DMS53 treated with DMSO at 0.1 percent for 48 hours (cell line): ENCODE data around the gene CACNA1H.
"Not testable (repeated sequence)": the region's sequence is repeated elsewhere in the genome, so short reads cannot be mapped to it uniquely, and the experiment has no call there.

Source experiments
- DNase-seq: peaks from one replicate; lab custom pipeline; 2025; ENCODE audit not compliant: unreplicated experiment; lab: John Stamatoyannopoulos, UW

Gene CACNA1H

DNA sequence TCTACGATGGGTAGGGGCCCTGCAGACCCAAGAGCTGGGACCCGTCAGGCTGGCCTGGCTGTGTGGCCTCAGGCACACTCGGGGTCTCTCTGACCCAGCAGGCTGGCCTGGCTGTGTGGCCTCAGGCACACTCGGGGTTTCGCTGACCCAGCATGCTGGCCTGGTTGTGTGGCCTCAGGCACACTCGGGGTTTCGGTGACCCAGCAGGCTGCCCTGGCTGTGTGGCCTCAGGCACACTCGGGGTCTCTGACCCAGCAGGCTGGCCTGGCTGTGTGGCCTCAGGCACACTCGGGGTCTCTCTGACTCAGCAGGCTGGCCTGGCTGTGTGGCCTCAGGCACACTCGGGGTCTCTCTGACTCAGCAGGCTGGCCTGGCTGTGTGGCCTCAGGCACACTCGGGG is 37.9 kb downstream of the CACNA1H start:
- DNase-seq, result not testable (repeated sequence)

DNA sequence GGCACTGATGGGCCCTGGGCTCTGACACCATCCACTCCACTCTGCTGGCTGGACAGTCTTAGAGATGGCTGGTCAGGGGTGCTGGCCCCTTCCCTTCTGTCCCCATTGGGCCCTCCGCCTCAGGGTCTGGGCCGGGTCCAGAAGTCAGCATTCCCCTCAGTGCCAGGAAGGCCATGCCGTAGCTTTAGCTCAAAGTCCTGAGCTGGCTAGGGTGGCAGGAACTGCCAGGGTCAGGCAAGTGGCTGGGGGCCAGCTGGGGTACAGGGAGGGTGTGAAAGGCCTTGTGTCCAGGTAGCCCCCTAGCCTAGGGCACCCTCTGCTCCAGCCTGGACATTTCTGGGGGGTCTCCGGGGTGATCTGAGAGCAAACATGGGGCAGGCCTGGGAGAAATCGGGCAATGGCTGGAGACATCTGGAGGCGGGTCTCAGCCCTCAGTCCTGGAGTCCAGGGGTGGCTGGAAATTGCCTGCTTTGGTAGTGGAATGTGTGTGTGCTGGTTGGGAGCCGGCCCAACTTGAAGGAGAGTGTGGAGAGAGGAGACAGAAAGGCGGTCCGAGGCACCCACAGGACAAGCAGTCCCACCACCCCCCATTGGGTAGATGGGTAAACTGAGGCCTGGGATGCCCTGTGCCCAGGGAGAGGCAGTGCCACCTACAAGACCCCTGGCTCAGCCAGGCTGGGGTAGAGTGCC is 39.6 kb downstream of the CACNA1H start:
- no peak for DNase-seq

DNA sequence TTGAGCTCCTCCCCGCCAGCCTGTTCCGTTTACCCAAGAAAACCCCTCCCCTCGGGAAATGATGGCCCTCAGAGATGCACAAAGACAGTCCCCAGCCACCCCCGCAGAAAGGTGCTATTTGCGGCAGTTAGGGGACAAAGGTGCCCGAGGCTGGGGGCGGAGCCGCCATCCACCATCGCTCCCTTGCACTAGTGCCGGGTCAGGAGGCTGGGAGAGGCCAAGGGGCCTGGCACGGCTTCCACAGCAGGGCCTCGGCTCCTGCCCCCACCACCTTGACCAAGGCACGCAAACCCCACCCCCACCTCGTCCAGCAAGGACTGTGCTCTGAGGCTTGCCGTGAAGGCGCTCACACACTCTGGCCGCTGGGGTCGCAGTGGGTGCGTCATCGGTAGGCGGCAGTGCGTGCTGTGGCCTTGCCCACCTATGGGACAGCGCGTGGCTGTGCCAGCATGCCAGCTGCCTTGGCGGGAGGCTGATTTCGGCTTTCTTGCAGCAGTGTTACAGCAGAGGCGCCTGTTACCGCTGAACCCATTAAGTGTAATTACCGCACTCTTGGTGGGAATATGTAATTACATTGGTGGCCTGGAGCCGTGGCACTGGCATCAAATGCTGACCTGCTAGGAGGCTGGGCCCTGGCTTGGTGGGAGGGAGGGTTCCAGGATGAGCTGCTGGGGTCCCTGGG is 40.4 kb downstream of the CACNA1H start:
- DNase-seq, result no peak

DNA sequence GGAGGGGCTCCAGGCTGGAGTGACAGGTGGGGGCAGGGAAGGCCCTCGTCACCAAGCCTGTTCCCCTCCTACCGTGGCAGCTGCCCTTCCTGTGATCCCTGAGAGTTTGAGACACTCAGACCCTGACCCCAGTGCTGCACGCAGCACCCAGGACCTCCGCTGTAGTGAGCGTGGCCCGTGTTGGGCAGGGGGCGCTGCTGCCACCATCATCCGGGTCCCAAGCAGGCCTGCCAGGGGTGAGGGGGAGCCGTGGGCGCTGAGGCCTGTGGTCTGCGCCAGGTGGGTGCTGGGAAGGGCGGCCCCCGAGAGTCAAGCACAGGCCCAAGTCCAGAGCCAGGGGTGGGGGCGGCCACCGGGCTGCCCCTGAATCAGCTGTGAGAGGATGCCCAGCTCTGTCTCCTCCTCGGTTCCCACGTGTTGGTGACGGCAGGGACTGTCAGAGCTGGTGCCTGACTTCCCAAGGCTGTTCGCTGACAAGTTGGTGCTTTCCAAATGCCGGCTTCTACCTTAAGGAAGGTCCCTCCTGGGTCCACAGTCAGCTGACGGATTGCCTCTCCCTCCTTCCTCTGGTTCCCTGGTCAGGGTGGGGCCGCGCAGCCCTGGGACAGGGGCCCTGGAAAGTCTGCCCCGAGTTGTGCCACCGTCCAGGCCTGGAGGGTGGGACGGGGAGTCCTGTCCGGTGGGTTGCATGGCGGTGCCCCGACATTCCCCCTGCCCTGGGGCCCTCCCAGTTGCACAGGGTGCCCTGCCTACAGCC is 41.1 kb downstream of the CACNA1H start:
- DNase-seq, result no peak

DNA sequence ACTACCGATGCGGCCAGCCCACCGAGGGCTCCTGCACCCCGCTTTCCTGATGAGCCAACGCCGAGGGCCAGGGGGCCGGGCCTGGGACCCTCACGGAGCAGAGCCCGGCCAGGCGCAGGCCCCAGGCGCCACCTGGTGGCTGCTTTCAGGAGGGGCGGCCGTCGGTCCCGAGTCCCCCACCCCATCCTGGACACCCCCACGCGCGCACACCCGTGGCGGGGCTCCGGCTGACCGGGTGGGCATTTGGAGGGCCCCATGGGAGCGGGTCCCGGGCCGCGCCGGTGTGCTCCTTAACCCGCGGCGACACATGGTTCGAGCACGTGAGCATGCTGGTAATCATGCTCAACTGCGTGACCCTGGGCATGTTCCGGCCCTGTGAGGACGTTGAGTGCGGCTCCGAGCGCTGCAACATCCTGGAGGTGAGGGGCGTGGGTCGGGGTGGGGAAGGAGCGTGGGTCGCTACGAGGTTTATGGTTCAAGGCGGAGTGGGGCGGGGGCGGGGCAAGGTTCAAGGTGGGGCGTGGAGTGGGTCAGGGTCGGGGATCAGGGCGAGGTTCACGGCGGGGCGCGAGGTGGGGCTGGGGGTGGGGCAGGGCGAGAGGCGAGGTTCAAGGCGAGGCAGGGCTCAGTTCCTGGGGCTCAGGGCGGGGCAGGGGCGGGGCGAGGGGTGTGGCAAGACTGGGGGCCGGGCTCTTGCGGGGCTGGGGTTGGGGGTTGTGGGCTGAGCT is 41.9 kb downstream of the CACNA1H start:
- no peak for DNase-seq

DNA sequence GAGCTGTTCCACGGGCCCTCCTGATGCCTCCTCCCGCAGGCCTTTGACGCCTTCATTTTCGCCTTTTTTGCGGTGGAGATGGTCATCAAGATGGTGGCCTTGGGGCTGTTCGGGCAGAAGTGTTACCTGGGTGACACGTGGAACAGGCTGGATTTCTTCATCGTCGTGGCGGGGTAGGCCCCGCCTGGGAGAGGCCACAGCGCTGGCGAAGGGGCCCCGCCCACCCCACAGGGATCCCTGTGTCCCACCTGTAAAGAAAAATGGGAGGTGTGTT is 42.4 kb downstream of the CACNA1H start:
- no peak for DNase-seq

DNA sequence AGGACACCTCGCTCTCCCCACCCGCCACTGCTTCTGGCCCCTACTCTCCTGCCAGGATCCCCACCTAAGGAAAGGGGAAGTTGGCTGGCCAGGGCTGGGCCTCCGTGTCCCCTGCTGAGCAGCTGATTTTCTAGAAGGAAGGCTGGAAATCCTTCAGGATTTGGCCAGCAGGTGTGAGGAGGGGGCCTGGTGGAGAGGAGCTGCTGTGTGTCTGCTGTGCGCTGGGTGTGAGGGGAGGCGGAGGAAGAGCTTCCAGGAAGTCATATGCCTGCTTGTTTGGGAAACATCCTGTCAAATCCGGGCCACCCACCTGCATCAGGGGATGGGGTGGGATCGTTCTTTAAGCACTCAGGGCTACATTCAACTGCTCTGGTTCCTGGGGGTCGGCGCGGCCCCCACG is 43.6 kb downstream of the CACNA1H start:
- no peak for DNase-seq

DNA sequence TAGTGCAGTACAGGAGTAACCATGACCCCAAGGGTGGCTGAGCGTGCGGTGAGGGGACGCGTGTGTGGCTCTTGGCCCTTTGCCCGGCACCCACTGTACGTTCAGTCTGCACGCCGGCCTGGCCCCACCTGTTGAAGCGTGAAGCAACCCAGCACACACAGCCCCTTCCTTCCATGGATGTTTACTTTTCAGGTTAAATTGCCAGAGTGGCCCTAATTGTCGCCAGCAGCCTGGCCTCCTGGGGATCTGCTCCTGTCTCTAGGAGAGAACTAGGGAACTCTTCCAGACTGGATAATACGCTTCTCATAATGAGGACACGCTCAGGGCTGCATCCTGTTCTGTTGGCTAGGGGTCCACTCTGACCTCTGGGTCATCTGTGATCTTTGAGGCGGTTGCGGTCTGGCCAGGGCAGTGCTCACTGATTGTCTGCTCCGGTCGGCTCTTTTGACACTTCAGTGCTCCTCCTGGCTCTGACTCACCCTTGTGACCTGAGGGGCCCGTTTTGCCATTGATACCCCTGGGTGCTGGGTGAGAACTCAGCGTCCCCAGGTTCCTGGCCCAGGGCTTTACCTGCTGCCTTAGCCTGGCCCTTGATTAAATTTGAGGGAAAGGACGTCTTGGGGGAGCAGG is 44.4 kb downstream of the CACNA1H start:
- DNase-seq, result no peak

DNA sequence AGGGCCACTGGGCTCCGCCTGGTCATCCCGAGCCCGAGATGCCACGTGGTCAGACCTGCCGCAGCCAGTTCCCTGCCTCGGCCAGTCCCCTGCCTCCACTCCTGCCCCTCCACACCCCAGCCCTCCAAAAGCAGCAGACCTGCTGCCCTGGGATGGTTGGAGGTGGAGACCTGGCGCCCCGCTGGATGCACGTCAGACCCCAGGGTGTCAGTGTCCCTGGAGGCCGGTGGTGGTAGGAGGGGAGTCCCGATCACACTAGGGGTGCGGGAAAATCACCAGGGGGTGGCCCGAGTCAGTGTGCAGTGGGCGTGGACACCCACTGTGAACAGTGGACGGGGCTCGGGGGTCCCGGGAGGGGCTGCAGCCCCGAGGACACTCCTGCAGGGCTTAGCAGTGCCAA is 45.3 kb downstream of the CACNA1H start:
- no peak for DNase-seq

DNA sequence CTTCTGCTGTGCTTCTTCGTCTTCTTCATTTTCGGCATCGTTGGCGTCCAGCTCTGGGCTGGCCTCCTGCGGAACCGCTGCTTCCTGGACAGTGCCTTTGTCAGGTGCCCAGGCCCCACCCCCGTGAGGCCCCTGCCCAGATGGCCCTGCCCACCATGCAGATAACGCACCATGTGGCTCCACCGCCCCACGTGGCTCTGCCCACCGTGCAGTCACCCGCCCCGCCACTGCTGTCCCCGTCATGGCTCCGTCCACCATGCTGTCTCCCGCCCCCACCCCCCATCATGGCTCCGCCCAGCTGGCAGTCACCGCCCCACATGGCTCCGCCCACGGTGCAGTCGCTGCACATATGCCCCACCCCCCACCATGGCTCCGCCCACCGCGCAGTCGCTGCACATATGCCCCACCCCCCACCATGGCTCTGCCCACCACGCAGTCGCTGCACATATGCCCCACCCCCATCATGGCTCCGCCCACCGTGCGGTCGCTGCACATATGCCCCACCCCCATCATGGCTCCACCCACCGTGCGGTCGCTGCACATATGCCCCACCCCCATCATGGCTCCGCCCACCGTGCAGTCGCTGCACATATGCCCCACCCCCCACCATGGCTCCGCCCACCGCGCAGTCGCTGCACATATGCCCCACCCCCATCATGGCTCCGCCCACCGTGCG is 45.9 kb downstream of the CACNA1H start:
- not testable (repeated sequence) for DNase-seq

DNA sequence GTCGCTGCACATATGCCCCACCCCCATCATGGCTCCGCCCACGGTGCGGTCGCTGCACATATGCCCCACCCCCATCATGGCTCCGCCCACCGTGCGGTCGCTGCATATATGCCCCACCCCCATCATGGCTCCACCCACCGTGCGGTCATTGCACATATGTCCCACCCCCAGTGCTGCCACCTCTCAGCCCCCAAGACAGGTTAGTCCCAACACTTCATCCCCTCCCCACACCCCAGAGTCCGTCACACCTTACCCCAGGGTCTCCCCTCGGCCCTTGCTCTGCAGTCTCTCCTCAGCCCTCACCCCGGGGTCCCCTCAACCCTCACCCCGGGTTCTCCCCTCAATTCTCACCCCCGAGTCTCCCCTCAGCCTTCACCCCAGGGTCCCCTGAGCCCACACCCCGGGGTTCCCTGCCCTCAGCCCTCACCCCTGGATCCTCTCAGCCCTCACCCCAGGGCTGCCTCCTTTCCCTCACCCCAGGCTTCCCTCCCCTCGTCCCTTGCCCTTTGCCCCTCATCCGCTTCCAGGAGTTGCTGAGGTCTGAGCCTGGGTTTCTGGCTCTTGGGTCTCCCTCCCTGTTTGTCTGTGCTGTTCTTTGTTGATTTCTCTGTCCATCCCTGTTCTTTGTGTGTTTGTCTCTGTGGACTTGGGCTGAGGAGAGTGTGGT is 46.6 kb downstream of the CACNA1H start:
- no peak for DNase-seq

DNA sequence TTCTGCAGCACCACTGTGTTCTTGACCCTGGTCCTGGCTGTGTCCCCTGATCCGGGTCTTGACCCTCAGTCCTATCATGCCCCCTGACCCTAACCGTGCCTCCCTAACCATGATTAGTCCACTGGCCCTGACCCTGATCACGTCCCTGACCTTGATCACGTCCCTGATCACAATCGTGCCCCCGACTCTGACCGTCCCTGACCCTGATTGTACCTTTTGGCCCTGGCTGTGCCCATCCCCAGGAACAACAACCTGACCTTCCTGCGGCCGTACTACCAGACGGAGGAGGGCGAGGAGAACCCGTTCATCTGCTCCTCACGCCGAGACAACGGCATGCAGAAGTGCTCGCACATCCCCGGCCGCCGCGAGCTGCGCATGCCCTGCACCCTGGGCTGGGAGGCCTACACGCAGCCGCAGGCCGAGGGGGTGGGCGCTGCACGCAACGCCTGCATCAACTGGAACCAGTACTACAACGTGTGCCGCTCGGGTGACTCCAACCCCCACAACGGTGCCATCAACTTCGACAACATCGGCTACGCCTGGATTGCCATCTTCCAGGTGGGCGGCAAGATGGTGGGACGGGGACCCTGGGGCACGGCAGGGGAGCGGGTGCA is 47.2 kb downstream of the CACNA1H start:
- no peak for DNase-seq

DNA sequence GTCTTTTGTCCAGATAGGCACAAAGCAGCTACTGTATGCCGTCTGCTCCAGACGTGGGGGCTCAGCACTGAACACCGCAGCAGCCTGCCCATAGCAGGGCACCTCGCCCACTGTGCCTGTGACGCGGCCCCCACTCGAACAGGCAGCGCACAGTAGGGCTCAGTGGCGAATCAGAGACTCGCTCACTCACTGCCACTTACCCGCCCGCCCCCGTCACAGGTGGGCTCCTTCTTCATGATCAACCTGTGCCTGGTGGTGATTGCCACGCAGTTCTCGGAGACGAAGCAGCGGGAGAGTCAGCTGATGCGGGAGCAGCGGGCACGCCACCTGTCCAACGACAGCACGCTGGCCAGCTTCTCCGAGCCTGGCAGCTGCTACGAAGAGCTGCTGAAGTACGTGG is 48.5 kb downstream of the CACNA1H start:
- no peak for DNase-seq

DNA sequence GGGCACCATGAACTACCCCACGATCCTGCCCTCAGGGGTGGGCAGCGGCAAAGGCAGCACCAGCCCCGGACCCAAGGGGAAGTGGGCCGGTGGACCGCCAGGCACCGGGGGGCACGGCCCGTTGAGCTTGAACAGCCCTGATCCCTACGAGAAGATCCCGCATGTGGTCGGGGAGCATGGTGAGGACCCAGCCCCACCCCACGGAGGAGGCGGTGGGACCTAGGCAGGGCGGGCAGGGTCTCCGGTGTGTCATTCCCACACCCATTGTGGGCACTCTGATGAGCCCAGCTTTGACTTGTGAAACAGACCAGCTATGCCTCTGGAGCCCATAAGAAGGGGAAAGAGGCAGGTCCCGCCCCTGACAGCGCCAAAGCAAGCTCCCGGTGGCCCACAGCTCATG is 49.4 kb downstream of the CACNA1H start:
- no peak for DNase-seq

DNA sequence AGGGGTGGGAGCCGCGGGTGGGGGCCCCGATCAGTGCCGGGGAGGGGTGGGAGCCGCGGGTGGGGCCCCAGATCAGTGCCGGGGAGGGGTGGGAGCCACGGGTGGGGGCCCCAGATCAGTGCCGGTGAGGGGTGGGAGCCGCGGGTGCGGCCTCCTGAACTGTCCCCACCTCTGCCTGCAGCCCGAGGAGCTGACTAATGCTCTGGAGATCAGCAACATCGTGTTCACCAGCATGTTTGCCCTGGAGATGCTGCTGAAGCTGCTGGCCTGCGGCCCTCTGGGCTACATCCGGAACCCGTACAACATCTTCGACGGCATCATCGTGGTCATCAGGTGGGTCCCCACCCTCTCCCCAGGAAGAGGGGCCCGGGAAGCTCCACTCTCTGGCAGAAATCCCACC is 52.0 kb downstream of the CACNA1H start:
- no peak for DNase-seq

DNA sequence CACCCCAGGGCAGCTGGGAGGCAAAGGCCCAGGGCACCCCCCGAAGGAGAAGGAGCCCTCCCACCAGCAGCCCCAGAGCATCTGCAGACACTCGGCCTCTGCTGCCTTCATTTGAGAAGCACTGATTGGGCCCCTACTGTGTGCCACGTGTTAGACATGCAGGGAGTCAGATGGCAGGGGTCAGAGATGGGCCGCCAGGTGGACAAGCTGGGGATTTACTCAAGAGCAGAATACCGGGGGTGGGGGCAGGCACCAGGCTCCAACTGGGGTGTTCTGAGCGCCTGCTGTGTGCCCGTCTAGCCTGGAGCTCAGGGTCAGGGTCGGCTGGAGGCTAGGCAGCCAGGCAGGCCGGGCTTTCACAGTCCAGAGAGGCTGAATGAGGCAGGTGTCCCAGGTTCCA is 53.4 kb downstream of the CACNA1H start:
- no peak for DNase-seq

DNA sequence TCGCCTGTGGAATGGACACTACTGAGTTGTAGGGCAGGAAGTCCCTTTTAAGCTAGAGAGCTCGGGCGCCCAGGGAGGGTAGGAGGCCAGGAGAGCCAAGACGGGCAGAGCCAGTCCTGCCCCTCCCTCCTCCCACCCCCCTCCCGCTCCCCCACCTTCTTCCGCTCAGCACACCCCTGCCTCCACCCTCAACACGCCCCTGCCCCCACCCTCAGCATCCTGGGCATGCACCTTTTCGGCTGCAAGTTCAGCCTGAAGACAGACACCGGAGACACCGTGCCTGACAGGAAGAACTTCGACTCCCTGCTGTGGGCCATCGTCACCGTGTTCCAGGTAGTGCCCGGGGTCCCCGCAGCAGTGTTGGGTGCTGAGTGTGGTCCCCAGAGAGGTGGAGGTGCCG is 53.9 kb downstream of the CACNA1H start:
- no peak for DNase-seq

DNA sequence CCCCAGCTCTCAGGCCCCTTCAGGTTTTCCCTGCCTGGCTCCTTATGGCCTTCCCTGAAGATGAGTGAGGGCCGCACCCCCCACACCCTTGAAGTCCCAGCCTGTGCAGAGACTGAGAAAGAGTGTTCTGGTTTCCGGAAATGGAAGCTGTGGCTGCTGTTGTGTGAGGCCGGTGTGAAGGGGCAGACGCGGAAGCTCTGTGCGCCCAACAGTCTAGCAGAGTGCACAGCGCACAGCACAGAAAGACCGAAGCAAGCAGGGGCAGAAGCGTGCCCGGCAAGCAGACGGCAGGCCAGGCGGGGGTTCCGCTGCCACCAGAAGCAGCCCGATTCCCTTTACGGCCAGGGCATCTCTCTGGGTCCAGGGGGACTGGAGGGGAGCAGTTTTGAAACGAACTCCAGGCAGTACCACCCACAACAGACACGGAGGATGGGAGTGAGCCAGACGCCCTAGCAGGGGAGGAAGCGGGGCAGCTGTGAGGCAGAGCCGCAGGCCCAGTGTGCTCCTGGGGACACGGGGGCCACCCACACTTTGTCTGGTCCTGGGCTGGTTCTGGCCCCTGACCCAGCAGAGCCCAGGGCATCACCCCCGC is 55.4 kb downstream of the CACNA1H start:
- no peak for DNase-seq

DNA sequence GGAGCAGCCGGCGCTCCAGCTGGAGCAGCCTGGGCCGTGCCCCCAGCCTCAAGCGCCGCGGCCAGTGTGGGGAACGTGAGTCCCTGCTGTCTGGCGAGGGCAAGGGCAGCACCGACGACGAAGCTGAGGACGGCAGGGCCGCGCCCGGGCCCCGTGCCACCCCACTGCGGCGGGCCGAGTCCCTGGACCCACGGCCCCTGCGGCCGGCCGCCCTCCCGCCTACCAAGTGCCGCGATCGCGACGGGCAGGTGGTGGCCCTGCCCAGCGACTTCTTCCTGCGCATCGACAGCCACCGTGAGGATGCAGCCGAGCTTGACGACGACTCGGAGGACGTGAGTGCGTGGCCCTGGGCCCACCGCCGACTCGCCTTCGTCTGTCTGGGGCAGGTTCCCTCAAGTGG is 56.2 kb downstream of the CACNA1H start:
- no peak for DNase-seq
